ENCODE measurements around the gene NCKAP5.

The NCKAP5 gene

GRCh38 chr2:133458280-133458679 is 110.0 kb downstream of the NCKAP5 start:
- no peak for DNase-seq (ENCODE audit: low read depth)

DNA sequence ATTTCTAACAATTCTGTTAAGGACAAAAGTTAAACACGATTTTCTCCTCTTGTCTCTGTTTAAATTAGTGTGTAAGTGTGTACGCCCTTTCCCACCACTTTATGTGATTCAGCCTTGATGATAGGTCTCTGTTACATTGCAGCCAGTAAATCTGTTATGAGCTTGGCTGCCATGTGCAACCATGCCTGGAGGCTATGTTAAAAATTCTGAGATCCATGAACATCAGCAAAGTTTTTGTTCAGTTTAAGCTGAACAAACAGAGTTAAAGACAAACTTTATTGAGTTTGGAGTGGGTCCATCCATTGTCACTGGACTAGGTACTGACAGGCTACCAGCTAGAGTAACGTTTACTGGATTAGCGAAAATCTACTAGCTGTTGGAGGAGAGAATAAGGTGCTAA is 110.4 kb downstream of the NCKAP5 start:
- no peak for DNase-seq (ENCODE audit: low read depth)

DNA sequence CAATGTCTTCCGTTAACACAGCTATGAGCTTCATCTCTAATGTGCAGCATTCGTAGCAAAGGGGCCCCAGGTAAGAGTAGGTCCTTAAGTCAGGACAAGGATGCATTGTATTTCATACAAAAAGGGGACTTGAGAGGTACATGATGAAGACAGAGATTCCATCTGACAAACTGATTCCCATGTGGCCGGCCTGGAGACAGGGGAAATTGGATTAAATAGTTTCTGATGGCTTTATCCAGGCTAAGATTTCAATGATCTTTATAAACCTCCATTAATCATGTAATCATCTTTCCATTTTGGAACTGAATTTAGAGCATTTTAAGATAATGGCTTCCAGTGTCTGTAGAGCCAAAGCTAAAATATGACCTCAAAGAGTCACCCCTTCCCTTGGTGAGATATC is 111.3 kb downstream of the NCKAP5 start:
- no peak for DNase-seq (ENCODE audit: low read depth)

- no peak for DNase-seq (ENCODE audit: low read depth)
Observed at GRCh38 chr2:133456156-133456555, 112.1 kb downstream of the NCKAP5 start.

DNA sequence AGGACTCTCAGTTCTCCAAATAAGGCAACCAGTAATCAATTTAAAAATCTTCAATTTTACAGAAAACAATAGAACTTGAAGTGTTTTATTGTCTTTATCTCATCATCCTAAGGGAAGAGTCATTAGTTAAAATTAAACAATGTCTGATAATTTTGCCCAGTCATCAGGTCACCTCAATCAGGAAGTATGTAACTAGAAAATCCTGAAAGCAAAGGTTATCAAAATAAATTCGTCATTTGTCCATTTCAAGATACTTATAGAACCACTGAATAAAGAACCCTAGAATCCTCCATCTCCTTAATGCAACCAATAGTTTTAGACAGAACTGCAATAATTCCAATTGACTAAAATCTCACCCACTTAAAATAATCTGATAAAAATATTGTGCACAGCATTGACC is 115.2 kb downstream of the NCKAP5 start:
- DNase-seq (ENCODE audit: low read depth), result no peak

DNA sequence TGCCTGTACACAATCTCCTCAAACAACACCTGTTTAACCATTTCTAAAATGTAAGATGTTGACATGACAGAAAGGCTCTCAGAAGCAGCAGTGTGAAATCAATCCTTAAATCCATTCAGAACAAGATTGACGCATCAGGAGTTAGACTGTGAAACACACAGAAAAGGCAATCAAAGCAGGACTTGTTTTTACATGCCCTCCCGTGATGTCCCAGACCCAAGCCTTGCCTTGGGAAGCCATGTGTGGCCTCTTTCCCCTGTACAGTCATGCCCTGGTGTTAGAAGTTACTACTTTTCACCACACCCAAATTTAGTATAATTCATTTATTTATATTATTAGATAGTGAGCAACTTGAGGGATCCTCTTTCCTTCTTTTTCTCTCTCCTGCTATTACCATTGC is 115.7 kb downstream of the NCKAP5 start:
- no peak for DNase-seq (ENCODE audit: low read depth)

- DNase-seq (ENCODE audit: low read depth), result no peak
Observed at GRCh38 chr2:133452146-133452545, 116.1 kb downstream of the NCKAP5 start.

GRCh38 chr2:133448195-133448594 is 120.1 kb downstream of the NCKAP5 start:
- no peak for DNase-seq (ENCODE audit: low read depth)

- no peak for DNase-seq (ENCODE audit: low read depth)
Observed at GRCh38 chr2:133447303-133447702, 121.0 kb downstream of the NCKAP5 start.

GRCh38 chr2:133444465-133444864 is 123.8 kb downstream of the NCKAP5 start:
- DNase-seq (ENCODE audit: low read depth), result no peak

DNA sequence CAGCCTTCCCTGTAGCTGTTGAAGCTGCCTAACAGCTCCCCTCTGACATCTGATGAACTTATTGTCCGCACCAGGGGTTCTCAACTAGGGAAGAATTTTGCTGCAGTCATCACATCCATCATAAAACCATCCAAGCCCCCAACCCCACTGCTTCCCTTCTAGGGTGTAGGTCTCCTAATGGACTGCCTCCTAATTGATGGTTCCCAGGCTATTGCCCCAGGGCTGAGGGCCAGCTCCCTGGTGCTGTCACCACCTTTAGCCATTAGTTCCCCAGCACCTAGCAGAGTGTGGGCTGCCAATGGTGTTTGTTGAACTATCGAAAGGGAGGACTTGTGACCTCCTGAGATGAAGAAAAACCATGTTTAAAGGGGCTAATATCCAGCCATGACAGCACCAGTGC is 125.9 kb downstream of the NCKAP5 start:
- no peak for DNase-seq (ENCODE audit: low read depth)

GRCh38 chr2:133439565-133439920 is 128.7 kb downstream of the NCKAP5 start:
- no peak for DNase-seq (ENCODE audit: low read depth)

DNA sequence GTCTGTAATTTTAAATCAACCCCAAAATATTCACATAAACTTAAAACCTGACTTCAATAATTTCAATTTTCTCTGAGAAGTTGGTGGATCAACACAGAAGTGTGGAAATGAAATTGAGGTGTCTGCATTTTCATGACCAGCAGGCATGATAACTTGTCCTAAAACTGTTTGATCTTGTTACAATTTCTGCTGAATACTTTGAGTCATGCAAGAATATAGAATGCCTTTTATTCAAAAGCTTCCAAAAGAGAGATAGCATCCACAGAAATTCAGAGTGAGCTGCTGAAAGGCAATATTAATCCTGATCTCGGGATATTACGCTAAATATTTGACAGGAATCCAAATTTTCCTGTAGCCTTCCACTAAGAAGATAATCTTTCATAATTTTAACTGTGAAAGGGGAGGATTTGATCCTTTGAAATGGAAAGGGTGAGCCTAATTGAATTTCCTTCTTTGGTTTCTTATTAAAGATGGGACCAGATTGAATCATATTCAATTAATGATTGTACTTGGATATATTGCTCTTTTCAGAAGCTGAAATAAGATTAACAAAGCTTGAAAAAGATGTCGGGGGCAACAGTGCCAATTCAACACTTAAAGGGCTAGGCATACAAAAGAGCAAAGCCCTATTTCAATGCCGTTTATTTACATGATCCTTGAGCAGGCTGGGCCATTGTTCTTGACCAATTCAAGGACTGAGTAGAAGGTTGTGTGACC is 129.3 kb downstream of the NCKAP5 start:
- no peak for DNase-seq (ENCODE audit: low read depth)

DNA sequence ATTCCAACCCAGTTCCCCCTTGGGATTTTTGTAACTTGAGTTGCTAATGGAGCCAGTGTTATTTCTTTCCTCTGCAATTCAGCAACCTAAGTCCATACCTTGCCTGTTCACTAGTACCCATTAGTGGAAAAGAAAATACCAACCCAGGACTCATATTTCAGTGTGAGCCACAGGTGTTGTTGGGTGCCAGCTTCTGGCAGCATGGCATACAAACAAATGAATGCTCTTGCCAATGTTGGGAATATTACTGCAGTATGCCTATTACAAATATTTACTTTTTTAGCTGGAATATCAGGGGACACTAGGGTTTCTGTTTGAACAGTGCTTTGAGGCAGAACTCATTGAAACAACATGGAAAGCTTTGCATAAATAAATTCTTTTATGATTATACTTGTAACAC is 130.2 kb downstream of the NCKAP5 start:
- DNase-seq (ENCODE audit: low read depth), result no peak

DNA sequence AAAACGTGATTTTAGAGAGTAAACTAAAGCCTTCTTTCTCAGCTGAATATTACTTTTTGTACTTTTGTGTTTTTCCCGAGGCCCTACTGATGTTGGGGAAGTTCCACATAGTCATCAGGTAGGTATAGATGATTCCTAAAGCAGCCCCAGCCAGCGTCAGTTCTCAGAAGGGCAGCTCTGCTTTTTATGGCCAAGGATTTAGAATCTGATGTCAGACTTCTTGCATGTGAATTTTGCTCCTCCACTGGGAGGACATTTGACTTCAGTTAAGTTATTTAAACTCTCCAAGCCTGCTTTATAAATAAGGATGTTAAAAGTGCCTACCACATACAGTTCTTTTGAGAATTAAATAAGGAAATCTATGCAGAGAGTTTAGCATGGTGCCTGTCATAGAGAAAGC is 130.8 kb downstream of the NCKAP5 start:
- no peak for DNase-seq (ENCODE audit: low read depth)

GRCh38 chr2:133434959-133435668 is 133.1 kb downstream of the NCKAP5 start:
- no peak for DNase-seq (ENCODE audit: low read depth)

DNA sequence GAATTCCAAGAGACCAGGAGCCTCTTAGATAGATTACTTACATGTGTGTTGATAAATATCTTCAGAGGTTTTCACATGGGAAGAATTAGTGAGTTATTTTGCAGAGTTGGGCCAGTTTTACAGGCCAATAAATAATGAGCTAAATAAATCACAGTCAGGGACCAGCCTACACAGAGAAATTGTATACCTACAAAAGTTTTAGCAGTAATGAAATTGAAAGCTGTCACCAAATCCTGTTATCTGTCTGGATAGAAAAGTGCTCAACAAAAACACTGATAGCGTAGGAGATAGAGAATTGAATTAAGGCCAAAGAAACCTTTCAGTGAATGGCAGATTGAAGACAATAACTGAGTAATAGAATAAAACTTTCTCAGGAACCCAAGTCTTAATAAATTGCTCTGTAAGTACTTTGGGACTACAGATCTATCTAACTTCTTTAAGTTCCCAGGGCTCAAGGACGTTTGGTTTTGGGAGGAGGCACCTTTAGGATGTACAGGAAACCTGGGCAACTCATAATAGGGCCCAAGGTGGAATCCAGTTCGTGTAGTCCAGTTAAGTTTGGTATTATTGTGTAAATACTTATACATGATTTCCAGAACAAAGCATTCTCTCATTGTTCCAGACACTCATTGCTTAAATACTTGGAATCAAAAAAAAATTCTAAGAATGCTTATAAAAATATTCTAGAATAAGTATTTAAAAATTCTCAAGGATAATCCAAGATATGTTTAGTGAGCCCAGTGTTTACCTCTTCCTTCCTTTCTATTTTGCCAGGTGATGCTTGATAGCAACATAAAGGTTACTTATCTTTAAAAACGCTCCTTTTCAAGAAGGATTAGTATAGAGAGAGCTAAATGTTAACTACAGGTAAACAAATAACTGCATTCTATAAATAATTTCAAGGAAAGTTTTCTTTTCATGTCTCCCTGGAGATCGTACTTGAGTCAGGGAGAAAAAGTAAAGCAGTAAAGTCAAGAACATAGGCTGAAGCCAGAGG is 134.5 kb downstream of the NCKAP5 start:
- DNase-seq (ENCODE audit: low read depth), result no peak

DNA sequence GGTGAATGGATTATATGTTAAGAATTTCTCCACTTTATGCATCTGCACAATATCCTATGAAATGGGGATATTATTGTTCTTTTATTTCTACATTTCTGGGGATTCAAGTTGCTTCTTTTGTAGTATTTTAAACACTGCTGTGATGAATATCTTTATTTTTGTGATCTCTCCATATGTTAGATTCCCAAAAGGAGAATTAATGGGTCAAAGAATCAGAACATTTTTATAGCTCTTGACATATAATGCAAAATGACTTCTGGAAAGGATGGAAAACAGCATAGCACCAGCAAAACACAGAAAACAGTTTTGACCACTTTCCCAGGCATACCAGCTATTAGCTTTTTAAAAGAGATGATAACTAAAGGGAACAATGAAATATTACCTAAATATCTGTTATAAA is 135.5 kb downstream of the NCKAP5 start:
- no peak for DNase-seq (ENCODE audit: low read depth)

GRCh38 chr2:133431289-133431688 is 137.0 kb downstream of the NCKAP5 start:
- DNase-seq (ENCODE audit: low read depth), result no peak

DNA sequence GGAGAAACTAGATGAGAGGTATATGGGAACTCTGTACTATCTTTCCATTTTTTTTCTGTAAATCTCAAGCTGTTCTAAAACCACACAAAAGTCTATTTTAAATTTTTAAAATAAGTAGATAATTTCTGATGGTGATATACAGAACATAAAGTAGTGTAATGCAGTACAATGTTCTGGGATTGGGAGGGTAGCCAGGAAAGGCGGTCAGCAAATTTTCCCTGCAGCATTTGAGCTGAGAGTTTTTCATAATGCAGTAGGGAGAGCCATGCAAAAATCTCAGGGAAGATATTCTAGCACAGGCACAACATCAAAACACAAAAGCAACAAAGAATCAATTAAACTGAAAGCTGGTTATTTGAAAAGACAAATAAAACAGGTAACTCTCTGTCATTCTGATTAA is 141.5 kb downstream of the NCKAP5 start:
- no peak for DNase-seq (ENCODE audit: low read depth)

GRCh38 chr2:133425612-133426011 is 142.7 kb downstream of the NCKAP5 start:
- no peak for DNase-seq (ENCODE audit: low read depth)

- DNase-seq (ENCODE audit: low read depth), result no peak
Observed at GRCh38 chr2:133424876-133425275, 143.4 kb downstream of the NCKAP5 start.

DNA sequence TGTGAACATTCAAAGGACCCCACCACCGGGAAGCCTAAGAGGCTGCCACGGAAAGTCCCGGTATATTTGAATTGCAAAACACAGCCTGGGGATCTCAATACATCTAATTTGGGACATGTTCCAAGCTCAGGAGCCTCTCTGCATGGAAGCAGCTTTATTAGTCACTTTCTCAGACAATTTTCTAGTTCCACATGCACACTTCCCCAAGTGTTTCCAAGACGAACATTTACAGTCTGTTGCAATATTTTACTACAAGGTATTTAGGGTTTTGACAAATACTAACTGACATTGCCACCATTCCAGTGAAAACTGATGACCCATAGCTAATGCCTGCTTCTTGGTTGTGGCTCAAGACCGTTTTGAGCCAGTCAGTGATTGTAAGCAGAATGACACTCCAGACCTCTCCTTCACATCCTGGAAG is 145.3 kb downstream of the NCKAP5 start:
- no peak for DNase-seq (ENCODE audit: low read depth)
